ENCODE measurements around the gene CSK. TPM values are rescaled to one million over a fixed set of nuclear protein-coding genes. Genes with fewer than 3 reads are reported as not detected.

CSK gene
- total and polyA plus RNA-seq, 11 donors = 19.1 to 66.7 (median 25.9) TPM

GRCh38 chr15:74807282-74807681 lies 25.4 kb downstream of the CSK start:
- Histone ChIP-seq H3K27ac (no peak overlapping the region), H3K27me3 (no peaks in the 10 kb centered on the region), H3K36me3 (peaks cover 0 to 29% (median 19%) of the 10 kb centered on the region in 9 donors), H3K4me1 (peaks cover 0 to 10% (median 0%) of the 10 kb centered on the region in 12 donors), H3K9me3 (no peaks in the 10 kb centered on the region), H3K4me3 (no peak overlapping the region)
- WGBS, 4 donors = 62 to 74% (median 66%) methylated on average over 5 of the region's 5 CpGs
- TF ChIP-seq, protein P1, sequence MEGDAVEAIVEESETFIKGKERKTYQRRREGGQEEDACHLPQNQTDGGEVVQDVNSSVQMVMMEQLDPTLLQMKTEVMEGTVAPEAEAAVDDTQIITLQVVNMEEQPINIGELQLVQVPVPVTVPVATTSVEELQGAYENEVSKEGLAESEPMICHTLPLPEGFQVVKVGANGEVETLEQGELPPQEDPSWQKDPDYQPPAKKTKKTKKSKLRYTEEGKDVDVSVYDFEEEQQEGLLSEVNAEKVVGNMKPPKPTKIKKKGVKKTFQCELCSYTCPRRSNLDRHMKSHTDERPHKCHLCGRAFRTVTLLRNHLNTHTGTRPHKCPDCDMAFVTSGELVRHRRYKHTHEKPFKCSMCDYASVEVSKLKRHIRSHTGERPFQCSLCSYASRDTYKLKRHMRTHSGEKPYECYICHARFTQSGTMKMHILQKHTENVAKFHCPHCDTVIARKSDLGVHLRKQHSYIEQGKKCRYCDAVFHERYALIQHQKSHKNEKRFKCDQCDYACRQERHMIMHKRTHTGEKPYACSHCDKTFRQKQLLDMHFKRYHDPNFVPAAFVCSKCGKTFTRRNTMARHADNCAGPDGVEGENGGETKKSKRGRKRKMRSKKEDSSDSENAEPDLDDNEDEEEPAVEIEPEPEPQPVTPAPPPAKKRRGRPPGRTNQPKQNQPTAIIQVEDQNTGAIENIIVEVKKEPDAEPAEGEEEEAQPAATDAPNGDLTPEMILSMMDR (IDR thresholded peaks at IDR 0.05) = no peak
- TF ChIP-seq POLR2A (IDR thresholded peaks at IDR 0.05) = no peak
- intact Hi-C loops (cut with DNase I) = no loop called here
- DNase-seq = no peak
- no peak for ATAC-seq

- 70 to 80% (median 74%) methylated on average over 18 of the region's 18 CpGs for WGBS, 4 donors
These were observed 26.4 kb downstream of the CSK start for GRCh38 chr15:74808078-74808839.

GRCh38 chr15:74808840-74809229 lies 27.0 kb downstream of the CSK start:
- no peak for ATAC-seq
- H3K4me1 ChIP-seq = peaks cover 0 to 12% (median 0%) of the 10 kb centered on the region in 12 donors
- H3K9me3 ChIP-seq = no peaks in the 10 kb centered on the region
- WGBS, 4 donors = 66 to 69% (median 66%) methylated on average over 4 of the region's 4 CpGs
- intact Hi-C loops (cut with DNase I) = no loop called here
- DNase-seq = no peak
- no peak overlapping the region for H3K4me3 ChIP-seq
- no peaks in the 10 kb centered on the region for H3K27me3 ChIP-seq
- H3K27ac ChIP-seq = no peak overlapping the region
- TF ChIP-seq, protein P1 (IDR thresholded peaks at IDR 0.05) = no peak
- no peak for TF ChIP-seq POLR2A (IDR thresholded peaks at IDR 0.05)
- peaks cover 0 to 14% (median 3%) of the 10 kb centered on the region in 9 donors for H3K36me3 ChIP-seq

More at GRCh38 chr15:74808078-74808839, 26.4 kb downstream of the CSK start:
- Histone ChIP-seq H3K4me1 (peaks cover 0 to 12% (median 0%) of the 10 kb centered on the region in 12 donors), H3K4me3 (no peak overlapping the region), H3K36me3 (peaks cover 0 to 20% (median 9%) of the 10 kb centered on the region in 9 donors), H3K27me3 (no peaks in the 10 kb centered on the region), H3K27ac (no peak overlapping the region), H3K9me3 (no peaks in the 10 kb centered on the region)
- ATAC-seq = peak in 3 of 4 donors; percentile 40 to 61 (median 60)
- peak in 2 of 5 donors; percentile 54 to 69 for DNase-seq
- TF ChIP-seq, protein P1 (IDR thresholded peaks at IDR 0.05) = no peak
- TF ChIP-seq POLR2A (IDR thresholded peaks at IDR 0.05) = no peak
- intact Hi-C loops (cut with DNase I) = no loop called here

DNA sequence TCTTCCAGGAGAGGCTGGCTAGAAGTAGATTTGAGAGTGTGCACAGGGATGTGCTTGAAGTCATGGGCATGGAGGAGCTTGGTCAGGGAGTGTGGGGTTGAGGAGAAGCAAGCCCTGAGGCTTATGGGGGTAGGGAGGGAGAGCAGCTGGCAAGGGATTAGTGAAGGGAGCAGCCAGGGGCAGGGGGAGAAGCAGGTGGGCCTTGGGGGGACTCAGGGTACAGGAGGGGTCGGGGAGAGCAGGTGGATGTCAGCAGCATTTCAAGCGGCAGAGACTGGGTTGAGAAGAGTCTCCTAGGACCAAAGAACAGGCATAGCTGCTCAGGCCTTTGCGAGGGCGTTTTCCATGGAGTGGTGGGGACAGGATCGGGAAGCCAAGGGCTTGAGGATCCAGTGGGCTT lies 27.4 kb downstream of the CSK start:
- WGBS, 4 donors = 79 to 86% (median 81%) methylated on average over 5 of the region's 5 CpGs
- intact Hi-C loops (cut with DNase I) = no loop called here
- ATAC-seq (no peak), DNase-seq (no peak)
- no peak overlapping the region for H3K4me3 ChIP-seq
- TF ChIP-seq POLR2A (IDR thresholded peaks at IDR 0.05) = no peak
- TF ChIP-seq, protein P1 (IDR thresholded peaks at IDR 0.05) = no peak
- peaks cover 0 to 12% (median 0%) of the 10 kb centered on the region in 12 donors for H3K4me1 ChIP-seq
- no peaks in the 10 kb centered on the region for H3K9me3 ChIP-seq
- H3K36me3 ChIP-seq = peaks cover 0 to 10% (median 0%) of the 10 kb centered on the region in 9 donors
- H3K27ac ChIP-seq = no peak overlapping the region
- no peaks in the 10 kb centered on the region for H3K27me3 ChIP-seq
